ENCODE data around the gene CRNN. TPM values are rescaled to one million over a fixed set of nuclear protein-coding genes. Genes with fewer than 3 reads are reported as not detected.

Gene CRNN
- total and polyA plus RNA-seq, 10 of the 15 experiments (the other 5 are each of a cell fraction or from before 2014, with no cell fraction given), result not detected

- TF ChIP-seq YY1 (IDR thresholded peaks at IDR 0.05; ENCODE audit: low read depth, low read length), result no peak
These were observed 28.2 kb upstream of the CRNN start (continued) for GRCh38 chr1:152442301-152442700.

GRCh38 chr1:152441756-152442155 is 27.7 kb upstream of the CRNN start:
- Histone ChIP-seq H2AFZ (ENCODE audit: control insufficient read depth, low read depth, low read length) (no peak overlapping the region), H3K79me2 (ENCODE audit: control insufficient read depth, insufficient read depth, low read length) (no peaks in the 10 kb centered on the region), H3K9ac (ENCODE audit: control insufficient read depth, insufficient read depth, low read length) (no peak overlapping the region), H3K27ac (ENCODE audit: control insufficient read depth, insufficient read depth) (no peak overlapping the region), H3K4me2 (ENCODE audit: control insufficient read depth, insufficient read depth) (no peak overlapping the region), H3K4me1 (ENCODE audit: control insufficient read depth, insufficient read depth, low read length) (no peaks in the 10 kb centered on the region), H3K4me3 (no peak overlapping the region), H3K27me3 (replicated peaks in 1 of 2; ENCODE audit: control insufficient read depth in 2 of 2, insufficient read depth in 2 of 2, low read length in 1 of 2) (0 out of 4 replicates have a peak, but pooled peaks cover 0 to 2% of the 10 kb centered on the region in 2 experiments), H4K20me1 (ENCODE audit: control insufficient read depth, insufficient read depth) (no peaks in the 10 kb centered on the region), H3K36me3 (ENCODE audit: control insufficient read depth in 2 of 2, insufficient read depth in 2 of 2, low read length in 1 of 2) (no peaks in the 10 kb centered on the region), H3K9me3 (replicated peaks; ENCODE audit: control insufficient read depth, insufficient read depth, low read length) (no peaks in the 10 kb centered on the region)
- DNase-seq (ENCODE audit: low read depth, low spot score) (no peak), ATAC-seq (no peak), FAIRE-seq (no peak)
- BruUV-seq (replicated peaks), result no TSS peak
- in situ Hi-C loops (cut with MboI) (no loop called here), intact Hi-C loops (cut with micrococcal nuclease; ENCODE audit: unreplicated experiment) (loop anchor here (1.0 kb wide), 1 partner anchor 251 kb away; no protein-coding TSS in a partner anchor)
- WGBS (ENCODE audit: insufficient coverage, insufficient replicate concordance, low lambda C conversion rate, missing lambda C conversion rate), result 60% methylated on average over 2 of the region's 2 CpGs
- TF ChIP-seq, protein P1, sequence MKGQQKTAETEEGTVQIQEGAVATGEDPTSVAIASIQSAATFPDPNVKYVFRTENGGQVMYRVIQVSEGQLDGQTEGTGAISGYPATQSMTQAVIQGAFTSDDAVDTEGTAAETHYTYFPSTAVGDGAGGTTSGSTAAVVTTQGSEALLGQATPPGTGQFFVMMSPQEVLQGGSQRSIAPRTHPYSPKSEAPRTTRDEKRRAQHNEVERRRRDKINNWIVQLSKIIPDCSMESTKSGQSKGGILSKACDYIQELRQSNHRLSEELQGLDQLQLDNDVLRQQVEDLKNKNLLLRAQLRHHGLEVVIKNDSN (IDR thresholded peaks at IDR 0.05; ENCODE audit: borderline replicate concordance, extremely low read length, insufficient read depth, low read depth, low read length), result no peak
- no peak for TF ChIP-seq BRCA1 (IDR thresholded peaks at IDR 0.05; ENCODE audit: low read depth, low read length)
- TF ChIP-seq RAD21 (IDR thresholded peaks at IDR 0.05; ENCODE audit: insufficient read depth, low read depth, low read length), result no peak
- TF ChIP-seq TCF3 (IDR thresholded peaks at IDR 0.05; ENCODE audit: borderline replicate concordance, insufficient read depth, low read depth, low read length), result no peak
- TF ChIP-seq NR2C2 (IDR thresholded peaks at IDR 0.05; ENCODE audit: borderline replicate concordance, control insufficient read depth, insufficient read length, low read depth), result no peak
- no peak for TF ChIP-seq SMAD1 (IDR thresholded peaks at IDR 0.05; ENCODE audit: low read depth, partially characterized antibody)
- TF ChIP-seq GABPA (IDR thresholded peaks at IDR 0.05; ENCODE audit: low read depth), result no peak
- TF ChIP-seq, protein P2, sequence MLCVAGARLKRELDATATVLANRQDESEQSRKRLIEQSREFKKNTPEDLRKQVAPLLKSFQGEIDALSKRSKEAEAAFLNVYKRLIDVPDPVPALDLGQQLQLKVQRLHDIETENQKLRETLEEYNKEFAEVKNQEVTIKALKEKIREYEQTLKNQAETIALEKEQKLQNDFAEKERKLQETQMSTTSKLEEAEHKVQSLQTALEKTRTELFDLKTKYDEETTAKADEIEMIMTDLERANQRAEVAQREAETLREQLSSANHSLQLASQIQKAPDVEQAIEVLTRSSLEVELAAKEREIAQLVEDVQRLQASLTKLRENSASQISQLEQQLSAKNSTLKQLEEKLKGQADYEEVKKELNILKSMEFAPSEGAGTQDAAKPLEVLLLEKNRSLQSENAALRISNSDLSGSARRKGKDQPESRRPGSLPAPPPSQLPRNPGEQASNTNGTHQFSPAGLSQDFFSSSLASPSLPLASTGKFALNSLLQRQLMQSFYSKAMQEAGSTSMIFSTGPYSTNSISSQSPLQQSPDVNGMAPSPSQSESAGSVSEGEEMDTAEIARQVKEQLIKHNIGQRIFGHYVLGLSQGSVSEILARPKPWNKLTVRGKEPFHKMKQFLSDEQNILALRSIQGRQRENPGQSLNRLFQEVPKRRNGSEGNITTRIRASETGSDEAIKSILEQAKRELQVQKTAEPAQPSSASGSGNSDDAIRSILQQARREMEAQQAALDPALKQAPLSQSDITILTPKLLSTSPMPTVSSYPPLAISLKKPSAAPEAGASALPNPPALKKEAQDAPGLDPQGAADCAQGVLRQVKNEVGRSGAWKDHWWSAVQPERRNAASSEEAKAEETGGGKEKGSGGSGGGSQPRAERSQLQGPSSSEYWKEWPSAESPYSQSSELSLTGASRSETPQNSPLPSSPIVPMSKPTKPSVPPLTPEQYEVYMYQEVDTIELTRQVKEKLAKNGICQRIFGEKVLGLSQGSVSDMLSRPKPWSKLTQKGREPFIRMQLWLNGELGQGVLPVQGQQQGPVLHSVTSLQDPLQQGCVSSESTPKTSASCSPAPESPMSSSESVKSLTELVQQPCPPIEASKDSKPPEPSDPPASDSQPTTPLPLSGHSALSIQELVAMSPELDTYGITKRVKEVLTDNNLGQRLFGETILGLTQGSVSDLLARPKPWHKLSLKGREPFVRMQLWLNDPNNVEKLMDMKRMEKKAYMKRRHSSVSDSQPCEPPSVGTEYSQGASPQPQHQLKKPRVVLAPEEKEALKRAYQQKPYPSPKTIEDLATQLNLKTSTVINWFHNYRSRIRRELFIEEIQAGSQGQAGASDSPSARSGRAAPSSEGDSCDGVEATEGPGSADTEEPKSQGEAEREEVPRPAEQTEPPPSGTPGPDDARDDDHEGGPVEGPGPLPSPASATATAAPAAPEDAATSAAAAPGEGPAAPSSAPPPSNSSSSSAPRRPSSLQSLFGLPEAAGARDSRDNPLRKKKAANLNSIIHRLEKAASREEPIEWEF (IDR thresholded peaks at IDR 0.05; ENCODE audit: insufficient replicate concordance, low read depth, low read length), result no peak
- TF ChIP-seq NKRF (conservative IDR thresholded peaks at IDR 0.05), result no peak
- TF ChIP-seq KDM1A (IDR thresholded peaks at IDR 0.05; ENCODE audit: borderline replicate concordance), result no peak
- no peak for TF ChIP-seq ZNF207 (IDR thresholded peaks at IDR 0.05; ENCODE audit: borderline replicate concordance)
- CTCF ChIA-PET, result interaction anchor here (0.6 to 3.7 kb wide), 9 partner anchors 15 to 535 kb away, joined by 3 to 37 read pairs (median 7); no protein-coding TSS in a partner anchor
- RAD21 ChIA-PET (ENCODE audit: unreplicated experiment), result interaction anchor here (1.7 to 3.0 kb wide), 3 partner anchors 17 to 251 kb away, joined by 4 to 25 read pairs (median 10); no protein-coding TSS in a partner anchor
- POLR2A ChIA-PET, result no interaction called here
- SMC1A ChIA-PET (ENCODE audit: uncharacterized antibody, unreplicated experiment), result interaction anchor here (1.7 to 2.2 kb wide), 2 partner anchors 17 to 19 kb away, joined by 4 to 16 read pairs; no protein-coding TSS in a partner anchor

Data from GM12878 (cell line).